Measurements from ENCODE around the gene BRF1. TPM values are rescaled to one million over a fixed set of nuclear protein-coding genes. Genes with fewer than 3 reads are reported as not detected.

Gene BRF1
- total RNA-seq, 1 donor from 2014 or later = 47.7 TPM

DNA sequence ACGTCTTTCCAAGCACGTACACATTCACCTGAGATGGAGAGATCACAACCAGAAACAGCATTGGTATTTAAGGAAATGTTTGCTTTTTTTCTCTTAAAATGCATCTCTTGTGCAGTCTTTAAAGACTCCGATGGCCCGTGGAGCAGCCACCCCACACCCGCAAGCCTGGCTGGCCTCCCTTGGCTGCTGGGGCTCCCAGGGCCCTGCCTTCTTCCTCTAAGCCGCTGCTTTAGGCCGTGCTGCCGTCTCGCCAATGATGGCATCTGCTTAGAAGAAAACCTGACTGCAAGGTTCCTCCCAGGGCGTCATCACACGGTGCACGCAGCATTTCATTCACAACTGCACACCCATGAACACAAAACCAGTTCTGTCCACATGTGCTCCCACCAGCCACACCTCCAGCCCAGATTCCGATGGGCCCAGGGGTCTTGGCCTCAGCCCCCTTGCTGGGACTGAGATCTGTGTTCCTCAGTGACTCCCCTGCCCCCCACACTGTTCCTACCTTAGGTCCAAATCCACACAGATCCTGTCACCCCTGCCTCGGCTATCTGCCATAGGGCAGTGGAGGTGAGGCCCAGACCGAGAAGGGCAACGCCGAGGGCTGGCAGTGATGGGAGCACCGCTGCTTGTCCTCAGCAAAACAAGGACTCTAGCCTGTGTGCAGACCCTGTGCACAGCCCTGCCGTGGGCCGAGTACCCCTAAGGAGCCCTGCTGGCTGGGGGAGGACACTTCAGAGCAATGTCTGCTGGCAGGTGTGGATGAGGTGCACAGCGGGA lies 48.1 kb downstream of the BRF1 start:
- Mint-ChIP-seq H3K4me1 (ENCODE audit: unreplicated experiment) (peaks cover 12% of the 10 kb centered on the region), H3K27ac (peak overlapping the region; percentile 51), H3K9me3 (no peaks in the 10 kb centered on the region), H3K27me3 (no peaks in the 10 kb centered on the region), H3K4me3 (no peak overlapping the region), H3K36me3 (no peaks in the 10 kb centered on the region)
- peak; percentile 64 for DNase-seq (ENCODE audit: extremely low spot score, unreplicated experiment)
- no peak for TF ChIP-seq CTCF (conservative IDR thresholded peaks at IDR 0.05)

GRCh38 chr14:105251920-105252319 lies 48.9 kb downstream of the BRF1 start:
- Mint-ChIP-seq H3K36me3 (no peaks in the 10 kb centered on the region), H3K27me3 (no peaks in the 10 kb centered on the region), H3K9me3 (no peaks in the 10 kb centered on the region), H3K4me1 (ENCODE audit: unreplicated experiment) (peaks cover 17% of the 10 kb centered on the region), H3K4me3 (no peak overlapping the region), H3K27ac (no peak overlapping the region)
- no peak for TF ChIP-seq CTCF (conservative IDR thresholded peaks at IDR 0.05)
- DNase-seq (ENCODE audit: extremely low spot score, unreplicated experiment) = no peak

DNA sequence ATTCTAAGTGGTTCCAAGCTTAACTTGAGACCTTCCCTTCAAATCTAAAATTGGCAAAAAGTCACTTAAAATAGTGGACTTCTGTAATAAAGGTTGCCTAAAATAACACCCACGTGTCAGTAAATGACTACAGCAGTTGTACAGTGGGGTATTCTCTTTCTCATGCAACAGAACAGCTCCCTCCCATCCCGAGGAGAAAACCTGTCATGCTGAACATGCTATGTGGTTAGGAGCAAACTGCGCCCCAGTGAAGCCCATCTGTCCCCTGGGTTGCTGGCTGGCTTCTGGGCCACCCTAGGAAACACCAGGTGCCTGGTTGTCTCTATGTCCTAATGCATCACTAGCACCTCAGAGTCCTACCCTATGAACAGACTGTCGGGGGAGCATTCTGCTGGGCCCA lies 49.8 kb downstream of the BRF1 start:
- Mint-ChIP-seq H3K9me3 (no peaks in the 10 kb centered on the region), H3K4me3 (peak overlapping the region; percentile 89)
- no peak for TF ChIP-seq CTCF (conservative IDR thresholded peaks at IDR 0.05)

DNA sequence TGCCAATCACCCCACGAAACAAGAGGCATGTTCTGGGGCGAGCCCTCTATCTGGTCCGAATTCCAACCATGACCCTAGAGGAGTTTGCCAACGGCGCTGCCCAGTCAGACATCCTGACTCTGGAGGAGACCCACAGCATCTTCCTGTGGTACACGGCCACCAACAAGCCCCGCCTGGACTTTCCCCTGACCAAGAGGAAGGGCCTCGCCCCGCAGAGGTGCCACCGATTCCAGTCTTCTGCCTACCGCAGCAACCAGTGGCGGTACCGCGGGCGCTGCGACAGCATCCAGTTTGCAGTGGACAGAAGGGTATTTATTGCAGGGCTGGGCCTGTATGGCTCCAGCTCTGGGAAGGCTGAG lies 50.8 kb downstream of the BRF1 start:
- Mint-ChIP-seq H3K9me3 (no peaks in the 10 kb centered on the region), H3K27ac (no peak overlapping the region), H3K4me3 (peak overlapping the region; percentile 89), H3K27me3 (no peaks in the 10 kb centered on the region), H3K4me1 (ENCODE audit: unreplicated experiment) (peaks cover 25% of the 10 kb centered on the region), H3K36me3 (peaks cover 6% of the 10 kb centered on the region)
- DNase-seq (ENCODE audit: extremely low spot score, unreplicated experiment) = no peak
- no peak for TF ChIP-seq CTCF (conservative IDR thresholded peaks at IDR 0.05)

More for the DNA sequence above, 49.8 kb downstream of the BRF1 start:
- Mint-ChIP-seq H3K36me3 (peaks cover under 1% of the 10 kb centered on the region), H3K27me3 (no peaks in the 10 kb centered on the region), H3K27ac (peak overlapping the region; percentile 34), H3K4me1 (ENCODE audit: unreplicated experiment) (peaks cover 18% of the 10 kb centered on the region)
- DNase-seq (ENCODE audit: extremely low spot score, unreplicated experiment) = no peak

- peaks cover 25% of the 10 kb centered on the region for H3K4me1 Mint-ChIP-seq (ENCODE audit: unreplicated experiment)
- H3K9me3 Mint-ChIP-seq = no peaks in the 10 kb centered on the region
- no peak for DNase-seq (ENCODE audit: extremely low spot score, unreplicated experiment)
- peaks cover 6% of the 10 kb centered on the region for H3K36me3 Mint-ChIP-seq
- peak; percentile 26 for TF ChIP-seq CTCF (conservative IDR thresholded peaks at IDR 0.05)
- H3K27me3 Mint-ChIP-seq = no peaks in the 10 kb centered on the region
- H3K27ac Mint-ChIP-seq = peak overlapping the region; percentile 92
- H3K4me3 Mint-ChIP-seq = peak overlapping the region; percentile 89
Observed at GRCh38 chr14:105249182-105250007, 51.4 kb downstream of the BRF1 start.
